ENCODE results near the gene SCAMP3.

The SCAMP3 gene

GRCh38 chr1:155297384-155297783 lies 35.2 kb upstream of the SCAMP3 start:
- Histone ChIP-seq H4K20me1 (ENCODE audit: insufficient read depth, low read length, poor library complexity, severe bottlenecking) (no peaks in the 10 kb centered on the region), H3K9ac (ENCODE audit: low read depth, low read length, poor library complexity, severe bottlenecking) (no peak overlapping the region), H3K4me3 (ENCODE audit: low read length, poor library complexity, severe bottlenecking) (no peak overlapping the region), H3K9me3 (ENCODE audit: insufficient read depth, low read depth, low read length) (no peaks in the 10 kb centered on the region), H2AFZ (ENCODE audit: low read length) (no peak overlapping the region), H3K9me2 (replicated peaks; ENCODE audit: low read depth, low read length) (no peaks in the 10 kb centered on the region), H3K27me3 (ENCODE audit: insufficient read depth, low read length, poor library complexity, severe bottlenecking) (no peaks in the 10 kb centered on the region), H3K79me2 (ENCODE audit: insufficient read depth, low read length) (no peaks in the 10 kb centered on the region), H3F3A (ENCODE audit: low read depth) (no peaks in the 10 kb centered on the region), H3K4me2 (ENCODE audit: low read depth, low read length, poor library complexity, severe bottlenecking) (no peak overlapping the region), H3K36me3 (ENCODE audit: insufficient read depth, low read length) (no peaks in the 10 kb centered on the region), H3K4me1 (ENCODE audit: insufficient read depth, low read length, poor library complexity, severe bottlenecking) (no peaks in the 10 kb centered on the region)
- TF ChIP-seq, protein P1, sequence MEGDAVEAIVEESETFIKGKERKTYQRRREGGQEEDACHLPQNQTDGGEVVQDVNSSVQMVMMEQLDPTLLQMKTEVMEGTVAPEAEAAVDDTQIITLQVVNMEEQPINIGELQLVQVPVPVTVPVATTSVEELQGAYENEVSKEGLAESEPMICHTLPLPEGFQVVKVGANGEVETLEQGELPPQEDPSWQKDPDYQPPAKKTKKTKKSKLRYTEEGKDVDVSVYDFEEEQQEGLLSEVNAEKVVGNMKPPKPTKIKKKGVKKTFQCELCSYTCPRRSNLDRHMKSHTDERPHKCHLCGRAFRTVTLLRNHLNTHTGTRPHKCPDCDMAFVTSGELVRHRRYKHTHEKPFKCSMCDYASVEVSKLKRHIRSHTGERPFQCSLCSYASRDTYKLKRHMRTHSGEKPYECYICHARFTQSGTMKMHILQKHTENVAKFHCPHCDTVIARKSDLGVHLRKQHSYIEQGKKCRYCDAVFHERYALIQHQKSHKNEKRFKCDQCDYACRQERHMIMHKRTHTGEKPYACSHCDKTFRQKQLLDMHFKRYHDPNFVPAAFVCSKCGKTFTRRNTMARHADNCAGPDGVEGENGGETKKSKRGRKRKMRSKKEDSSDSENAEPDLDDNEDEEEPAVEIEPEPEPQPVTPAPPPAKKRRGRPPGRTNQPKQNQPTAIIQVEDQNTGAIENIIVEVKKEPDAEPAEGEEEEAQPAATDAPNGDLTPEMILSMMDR (conservative IDR thresholded peaks at IDR 0.05; ENCODE audit: low read length) = no peak
- TF ChIP-seq EZH2phosphoT487 (IDR thresholded peaks at IDR 0.05; ENCODE audit: borderline replicate concordance) = no peak

- no peak overlapping the region for H2AFZ ChIP-seq (ENCODE audit: low read length)
- H3K36me3 ChIP-seq (ENCODE audit: insufficient read depth, low read length) = no peaks in the 10 kb centered on the region
- H3K79me2 ChIP-seq (ENCODE audit: insufficient read depth, low read length) = no peaks in the 10 kb centered on the region
- H3K4me3 ChIP-seq (ENCODE audit: low read length, poor library complexity, severe bottlenecking) = no peak overlapping the region
- H3K27me3 ChIP-seq (ENCODE audit: insufficient read depth, low read length, poor library complexity, severe bottlenecking) = no peaks in the 10 kb centered on the region
- TF ChIP-seq, protein P1 (conservative IDR thresholded peaks at IDR 0.05; ENCODE audit: low read length) = no peak
- TF ChIP-seq EZH2phosphoT487 (IDR thresholded peaks at IDR 0.05; ENCODE audit: borderline replicate concordance) = no peak
- H3K4me2 ChIP-seq (ENCODE audit: low read depth, low read length, poor library complexity, severe bottlenecking) = no peak overlapping the region
- H3K9ac ChIP-seq (ENCODE audit: low read depth, low read length, poor library complexity, severe bottlenecking) = no peak overlapping the region
- H3F3A ChIP-seq (ENCODE audit: low read depth) = no peaks in the 10 kb centered on the region
- H3K9me3 ChIP-seq (ENCODE audit: insufficient read depth, low read depth, low read length) = no peaks in the 10 kb centered on the region
- no peaks in the 10 kb centered on the region for H3K4me1 ChIP-seq (ENCODE audit: insufficient read depth, low read length, poor library complexity, severe bottlenecking)
- H3K9me2 ChIP-seq (replicated peaks; ENCODE audit: low read depth, low read length) = no peaks in the 10 kb centered on the region
- no peaks in the 10 kb centered on the region for H4K20me1 ChIP-seq (ENCODE audit: insufficient read depth, low read length, poor library complexity, severe bottlenecking)
Observed at GRCh38 chr1:155296661-155297060, 34.5 kb upstream of the SCAMP3 start.

DNA sequence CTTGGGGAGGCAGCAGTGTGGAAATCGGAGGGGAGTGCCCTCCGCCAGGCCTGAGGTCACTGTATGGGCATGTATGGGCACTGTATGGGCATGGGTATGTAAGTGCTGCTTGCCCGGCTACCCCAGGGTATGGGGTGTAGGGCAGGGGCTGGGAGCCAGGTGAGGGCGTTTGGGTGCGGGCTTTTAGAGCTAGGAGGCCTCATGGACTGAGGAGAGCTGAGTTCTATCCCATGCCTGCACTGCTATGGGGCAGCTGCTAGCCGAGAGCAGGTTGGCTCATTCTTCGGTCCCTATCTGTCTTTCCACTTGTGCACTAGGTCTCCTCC lies 33.7 kb upstream of the SCAMP3 start:
- no peak overlapping the region for H2AFZ ChIP-seq (ENCODE audit: low read length)

More for the DNA sequence above, 33.7 kb upstream of the SCAMP3 start:
- Histone ChIP-seq H3K9me3 (ENCODE audit: insufficient read depth, low read depth, low read length) (no peaks in the 10 kb centered on the region), H3K9me2 (replicated peaks; ENCODE audit: low read depth, low read length) (no peaks in the 10 kb centered on the region), H3K4me1 (ENCODE audit: insufficient read depth, low read length, poor library complexity, severe bottlenecking) (no peaks in the 10 kb centered on the region), H3K9ac (ENCODE audit: low read depth, low read length, poor library complexity, severe bottlenecking) (no peak overlapping the region), H3K27me3 (ENCODE audit: insufficient read depth, low read length, poor library complexity, severe bottlenecking) (no peaks in the 10 kb centered on the region), H3K36me3 (ENCODE audit: insufficient read depth, low read length) (no peaks in the 10 kb centered on the region), H3K4me3 (ENCODE audit: low read length, poor library complexity, severe bottlenecking) (no peak overlapping the region), H4K20me1 (ENCODE audit: insufficient read depth, low read length, poor library complexity, severe bottlenecking) (no peaks in the 10 kb centered on the region), H3F3A (ENCODE audit: low read depth) (no peaks in the 10 kb centered on the region), H3K4me2 (ENCODE audit: low read depth, low read length, poor library complexity, severe bottlenecking) (no peak overlapping the region), H3K79me2 (ENCODE audit: insufficient read depth, low read length) (no peaks in the 10 kb centered on the region)
- no peak for TF ChIP-seq EZH2phosphoT487 (IDR thresholded peaks at IDR 0.05; ENCODE audit: borderline replicate concordance)
- TF ChIP-seq, protein P1 (conservative IDR thresholded peaks at IDR 0.05; ENCODE audit: low read length) = no peak

Measured in Loucy (cell line).